Stimulated activated CD8-positive, alpha-beta memory T cell treated with anti-CD3 and anti-CD28 coated beads, Interleukin-12 subunit alpha, Interleukin-12 subunit beta, amount 100 ng/mL, for 24 hours (primary cell): ENCODE results near the gene RBM4.

Source experiments
- DNase-seq: peaks from one replicate; pipeline ENCODE4 v3.0.0-alpha.2; 2020; ENCODE audit errors: extremely low read depth

Gene RBM4

DNA sequence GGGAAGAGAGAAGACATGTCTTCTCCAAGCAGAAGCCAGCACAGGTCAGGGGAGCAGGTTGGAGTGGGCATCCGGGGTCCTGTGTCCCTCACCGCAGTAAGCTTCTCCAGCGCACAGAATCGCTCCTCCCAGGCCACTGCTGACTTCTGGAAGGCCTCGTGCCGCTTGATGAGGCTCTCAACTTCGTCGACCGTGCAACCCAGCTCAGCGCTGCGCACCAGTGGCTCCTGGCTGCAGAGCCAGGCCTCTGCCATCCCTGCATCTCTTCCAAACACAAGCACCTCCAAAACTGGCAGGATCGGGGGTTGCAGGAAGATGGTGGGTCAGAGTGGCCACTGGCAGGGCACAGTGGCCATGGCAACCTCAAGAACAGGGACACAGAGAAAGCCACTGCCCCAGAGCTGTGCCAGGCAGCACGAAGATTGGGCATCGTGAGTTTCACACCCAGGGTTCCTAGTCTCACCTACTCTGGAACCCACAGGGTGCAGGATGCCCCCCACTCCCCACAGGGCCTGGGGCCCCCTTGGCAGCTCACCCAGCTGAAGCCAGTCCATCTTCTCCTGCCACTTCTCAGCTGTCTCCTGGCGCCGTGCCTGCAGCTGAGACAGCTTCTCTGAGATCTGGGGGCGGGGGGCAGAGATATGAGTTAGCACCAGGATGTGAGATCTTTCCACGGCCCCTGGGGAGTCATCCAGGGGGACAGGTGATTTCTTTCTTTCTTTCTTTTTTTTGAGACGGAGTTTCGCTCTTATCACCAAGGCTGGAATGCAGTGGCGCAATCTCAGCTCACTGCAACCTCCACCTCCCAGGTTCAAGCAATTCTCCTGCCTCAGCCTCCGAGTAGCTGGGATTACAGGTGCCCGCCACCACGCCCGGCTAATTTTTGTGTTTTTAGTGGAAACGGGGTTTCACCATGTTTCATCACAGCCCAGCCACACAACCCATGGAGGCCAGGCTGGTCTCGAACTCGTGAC lies 50.3 kb downstream of the RBM4 start:
- DNase-seq: no peak

GRCh38 chr11:66689661-66690590 lies 51.4 kb downstream of the RBM4 start:
- no peak for DNase-seq

DNA sequence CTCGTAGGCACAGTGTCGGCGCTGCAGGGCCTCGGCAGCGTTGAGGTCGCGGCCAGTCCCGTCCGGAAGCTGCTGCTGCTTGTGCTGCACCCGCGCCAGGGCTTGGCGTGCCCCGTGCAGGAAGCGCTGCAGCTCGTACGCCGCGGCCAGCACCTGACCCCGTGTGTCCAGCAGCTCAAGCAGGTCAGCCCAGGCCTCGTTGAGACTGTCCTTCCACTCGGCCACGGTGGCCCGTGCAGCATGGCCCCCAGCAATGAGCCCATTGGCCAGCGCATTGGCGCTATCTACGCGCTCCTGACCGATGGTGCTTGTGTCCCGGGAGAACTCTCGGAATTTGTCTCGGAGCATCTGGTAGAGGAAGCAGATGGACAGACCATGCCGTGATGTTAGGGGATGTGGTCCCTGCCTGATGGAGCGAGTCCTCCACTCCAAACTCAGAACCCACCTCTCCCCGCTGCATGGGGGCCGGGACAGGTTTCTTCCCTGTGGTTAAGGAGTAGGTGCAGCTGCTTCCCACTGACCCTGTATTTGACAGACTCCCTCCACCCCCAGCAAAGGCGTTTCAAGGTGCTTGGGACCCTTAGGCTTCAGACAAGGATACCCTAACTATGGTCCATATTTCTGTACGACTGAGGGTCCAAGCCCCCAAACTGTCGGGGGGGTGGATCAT lies 52.9 kb downstream of the RBM4 start:
- no peak for DNase-seq

DNA sequence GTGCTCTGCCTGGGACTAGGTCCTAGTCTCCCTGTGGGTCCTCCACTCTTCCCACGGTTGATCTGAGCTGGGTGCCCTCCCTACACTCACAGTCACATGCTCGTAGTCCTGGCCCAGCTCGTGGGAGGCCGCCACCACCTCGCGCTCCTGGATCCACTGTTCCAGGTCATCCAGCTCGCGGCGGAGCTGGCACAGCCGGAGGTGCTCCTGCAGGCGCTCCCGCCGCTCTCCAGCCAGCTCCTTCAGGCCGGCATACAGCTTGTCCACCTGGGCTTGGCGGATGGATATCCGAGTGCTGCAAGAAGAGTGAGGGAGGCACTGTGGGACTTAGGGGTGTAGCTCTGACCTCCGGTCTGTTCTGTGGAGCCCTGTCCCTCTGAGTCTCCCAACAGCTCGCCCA lies 53.9 kb downstream of the RBM4 start:
- DNase-seq: no peak

- no peak for DNase-seq
Observed at GRCh38 chr11:66692871-66693331, 54.4 kb downstream of the RBM4 start.

DNA sequence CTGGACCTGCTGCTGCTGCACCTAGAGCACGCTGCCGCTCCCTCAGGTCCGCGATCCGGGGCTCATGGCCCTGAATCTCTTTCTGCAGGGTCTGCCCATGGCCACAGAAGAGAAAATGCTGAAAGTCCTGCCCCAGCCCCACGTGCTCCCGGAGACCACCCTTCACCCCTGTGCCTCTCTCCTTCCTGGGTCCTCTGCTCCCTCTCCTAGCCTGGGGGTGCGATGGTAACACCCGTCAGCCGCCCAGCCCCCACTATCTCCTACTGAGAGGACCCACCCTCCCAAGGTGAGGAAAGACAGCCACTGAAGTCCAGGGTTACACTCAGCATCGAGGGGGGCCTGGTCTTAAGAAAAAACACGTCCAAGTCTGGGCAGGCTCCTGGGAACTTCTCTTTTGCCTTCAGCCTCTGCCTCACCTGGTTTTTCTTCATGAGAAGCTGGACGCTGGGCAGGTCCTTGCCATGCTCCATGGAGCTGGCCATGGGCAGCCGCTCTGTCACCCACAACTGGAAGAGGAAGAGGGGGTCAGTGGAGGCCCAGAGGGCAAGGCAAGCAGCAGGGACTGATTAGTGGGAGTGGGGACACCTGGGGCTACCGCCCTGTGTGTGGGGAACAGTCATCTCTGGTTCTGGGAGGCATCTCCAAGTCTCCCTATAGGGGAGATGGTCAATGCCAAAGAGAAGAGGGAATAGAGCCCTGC lies 55.0 kb downstream of the RBM4 start:
- DNase-seq: no peak

DNA sequence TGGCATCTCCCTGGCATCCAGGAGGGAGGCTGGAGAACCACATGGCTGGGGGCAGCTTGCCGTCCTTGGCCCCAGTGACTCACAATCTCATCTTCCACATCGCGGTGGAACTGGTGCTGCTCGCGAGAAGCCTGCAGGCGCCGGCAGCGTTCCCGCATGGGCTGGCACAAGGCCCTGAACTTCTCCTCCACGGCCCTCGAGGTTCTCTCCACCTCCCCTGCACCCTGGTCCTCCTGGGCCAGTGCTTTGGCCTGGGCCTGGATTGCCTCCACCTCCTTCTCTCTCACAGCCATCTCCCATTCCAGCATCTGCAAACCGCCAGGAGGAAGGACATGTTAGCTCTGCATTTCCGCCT lies 55.5 kb downstream of the RBM4 start:
- no peak for DNase-seq

GRCh38 chr11:66694732-66695207 lies 56.3 kb downstream of the RBM4 start:
- DNase-seq: peak; percentile 45
